IPS DF 4.7 (cell line): Measurements from ENCODE around the gene CCDC102A.
"Not testable (repeated sequence)": the region's sequence is repeated elsewhere in the genome, so short reads cannot be mapped to it uniquely, and the experiment has no call there.

Experiments
- DNase-seq: peaks from one replicate; pipeline ENCODE4 v3.0.0-alpha.2; 2013; ENCODE audit warnings: low spot score; ENCODE audit errors: extremely low read depth

Gene CCDC102A

DNA sequence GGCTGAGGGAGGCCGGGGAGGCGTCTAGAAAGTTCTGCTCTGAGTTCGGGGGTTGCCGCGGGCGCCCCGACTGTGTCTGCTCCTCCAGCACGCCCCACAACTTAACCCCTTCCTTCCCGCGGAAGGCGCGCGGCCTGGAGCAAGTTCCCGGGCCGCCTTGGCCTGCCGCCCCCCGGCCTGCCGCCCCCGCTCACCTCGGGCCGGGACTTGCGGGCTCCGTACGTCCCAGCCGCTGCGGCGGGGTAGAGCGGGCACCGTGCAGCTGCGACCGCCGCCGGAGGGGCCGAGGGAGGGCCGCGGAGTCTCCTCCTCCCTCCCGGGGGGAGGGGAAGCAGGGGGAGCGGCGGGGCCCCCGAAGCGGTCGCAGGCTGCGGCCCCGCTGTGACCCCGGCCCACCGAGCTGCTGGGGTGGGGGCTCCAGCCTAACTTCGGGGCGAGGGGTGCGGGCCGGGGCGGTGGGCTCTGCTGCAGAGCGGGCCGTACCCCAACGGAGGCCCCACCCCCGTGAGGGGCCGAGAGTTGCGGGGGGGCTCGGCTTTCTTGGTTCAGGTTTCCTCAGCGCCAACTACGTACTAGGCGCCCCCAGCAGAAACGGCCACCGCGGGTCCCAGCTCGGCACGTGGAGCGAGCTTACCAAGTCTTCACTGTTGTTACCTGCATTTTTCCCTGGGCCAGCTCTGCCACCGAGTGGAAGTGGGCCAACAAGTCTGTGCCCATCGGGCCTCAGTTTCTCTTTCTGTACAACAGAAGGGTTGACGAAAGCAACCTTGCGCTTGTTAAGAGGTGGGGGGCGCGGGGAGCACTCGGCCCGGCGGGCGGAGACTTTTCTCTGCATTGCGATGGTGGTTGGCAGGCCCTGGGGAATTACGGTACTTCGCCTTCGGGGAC is at the start of gene CCDC102A:
Gene CCDC102A (minus strand): TSS at position 266 of the 888 bp plus-strand sequence. CDS start 7,394 bp downstream, outside the sequence.
- DNase-seq, result no peak

DNA sequence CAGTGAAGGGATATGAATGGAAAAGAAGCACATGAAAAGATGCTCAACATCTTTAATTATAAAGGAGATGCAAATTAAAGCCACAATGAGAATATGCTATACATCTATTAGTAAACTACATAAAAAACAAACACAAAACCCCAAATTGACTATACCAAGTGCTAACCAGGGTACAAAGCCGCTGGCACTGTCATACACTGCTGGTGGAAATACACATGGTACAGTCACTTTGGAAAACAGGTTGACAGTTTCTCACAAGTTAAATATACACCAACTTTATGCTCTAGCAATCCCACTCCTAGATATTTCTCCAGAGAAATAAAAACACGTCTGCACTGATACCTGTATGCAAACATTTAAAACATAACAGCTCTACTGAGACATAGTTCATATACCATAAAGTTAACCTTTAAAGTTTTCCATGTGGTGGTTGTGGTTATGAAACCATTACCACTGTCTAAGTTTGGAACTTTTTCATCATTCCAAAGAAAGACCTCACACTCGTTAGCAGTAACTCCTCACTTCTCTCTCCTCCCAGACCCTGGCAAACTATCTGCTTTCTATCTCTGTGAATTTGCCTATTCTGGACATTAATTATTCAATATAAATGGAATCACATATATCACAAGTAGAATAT is 48.8 kb upstream of the CCDC102A start:
- no peak for DNase-seq

DNA sequence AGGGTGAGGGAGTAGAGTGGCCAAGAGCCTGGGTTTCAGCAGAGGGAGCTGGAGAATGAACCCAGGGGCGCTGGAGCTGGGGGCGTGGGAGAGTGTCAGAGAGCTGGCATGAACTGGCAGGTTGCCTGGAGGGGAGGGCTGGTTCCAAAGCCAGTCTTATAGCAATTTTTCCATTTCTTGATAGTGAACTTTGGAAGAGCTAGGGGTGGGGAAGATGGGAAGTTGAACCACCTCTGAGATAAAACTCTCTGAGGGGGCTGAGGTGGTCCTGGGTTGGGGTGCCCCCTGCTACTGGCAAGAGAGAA is 42.9 kb upstream of the CCDC102A start:
- DNase-seq, result no peak

DNA sequence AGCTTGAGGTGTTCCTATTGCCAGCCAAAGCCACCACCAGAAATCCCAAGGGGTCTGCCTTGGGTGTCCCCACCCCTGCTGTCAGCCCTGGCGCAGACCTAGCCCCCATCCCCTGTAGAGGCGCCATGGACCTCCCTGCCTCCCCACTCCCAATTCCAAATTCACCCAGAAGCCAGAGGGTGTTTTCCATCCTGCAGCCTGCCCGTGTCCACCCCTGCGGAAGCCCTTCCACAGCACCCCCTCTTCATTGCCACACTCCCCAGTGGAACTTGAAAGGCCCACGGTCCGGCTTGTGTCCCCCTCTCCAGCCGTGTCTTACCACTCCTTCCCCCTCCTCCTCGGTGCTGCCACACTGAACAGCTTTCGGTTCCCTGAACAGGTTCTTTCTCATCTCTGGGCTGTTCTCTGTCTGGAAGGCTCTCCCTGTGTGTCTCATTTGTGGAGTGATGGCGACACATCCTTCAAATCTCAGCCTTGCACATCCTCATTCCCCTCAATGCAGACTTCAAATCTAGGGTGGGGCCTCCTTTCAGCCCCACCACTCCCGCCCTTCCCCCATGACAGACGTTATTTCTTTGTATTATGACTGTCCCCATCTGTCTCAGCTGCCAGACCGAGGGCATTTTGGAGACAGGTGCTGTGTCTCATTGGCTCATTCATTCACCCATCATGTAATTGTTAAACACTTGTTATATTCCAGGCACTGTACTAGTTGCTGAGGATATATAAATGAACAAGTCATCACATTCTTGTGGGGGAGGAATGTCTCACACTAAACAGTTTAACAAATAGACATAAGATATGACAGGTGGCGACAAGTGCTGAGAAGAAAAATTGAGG is 42.4 kb upstream of the CCDC102A start:
- no peak for DNase-seq

DNA sequence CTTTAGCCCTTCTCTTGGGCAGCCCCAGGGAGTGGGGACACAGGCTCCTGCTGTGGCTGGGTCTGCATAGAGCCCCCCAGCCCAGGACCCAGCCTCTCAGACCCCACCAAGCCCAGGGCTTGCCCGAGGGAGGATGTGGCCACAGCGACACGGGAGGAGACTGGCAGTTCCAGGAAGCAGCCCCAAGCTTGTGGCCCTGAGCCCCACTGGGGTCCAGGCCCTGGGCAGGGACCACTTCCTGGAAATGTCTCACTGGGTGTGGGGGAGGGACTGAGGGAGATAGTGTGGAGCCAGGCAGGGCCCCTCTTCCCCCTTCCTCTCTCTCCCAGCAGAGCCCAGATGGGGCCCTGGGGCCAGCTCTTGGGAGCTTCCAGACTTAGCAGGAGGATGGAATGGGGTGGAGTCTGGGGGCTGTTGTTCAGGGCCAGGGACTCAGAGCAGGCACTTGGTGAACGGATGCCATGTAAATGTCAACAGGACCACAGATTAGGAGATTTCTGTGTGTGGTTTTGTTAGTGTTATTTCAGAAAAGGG is 41.4 kb upstream of the CCDC102A start:
- no peak for DNase-seq

DNA sequence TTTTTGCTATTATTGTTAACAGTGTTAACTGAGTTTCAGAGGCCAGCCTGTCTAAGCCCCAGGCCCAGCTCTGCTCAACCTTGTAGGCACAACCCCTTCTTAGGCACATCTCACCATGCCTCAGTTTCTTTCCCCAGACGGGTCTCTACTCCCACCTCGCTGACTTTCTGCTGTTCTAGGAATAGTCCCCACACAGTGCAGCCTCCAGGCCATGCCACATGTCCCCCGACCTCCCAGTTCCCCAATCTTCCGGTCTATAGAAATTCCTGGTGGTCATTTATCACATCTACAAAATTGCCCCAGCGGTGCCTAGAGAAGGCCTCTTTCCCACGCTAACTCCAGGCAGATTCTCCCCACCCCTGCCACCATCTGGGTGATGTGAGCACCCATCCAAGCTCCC is 40.8 kb upstream of the CCDC102A start:
- DNase-seq, result no peak

DNA sequence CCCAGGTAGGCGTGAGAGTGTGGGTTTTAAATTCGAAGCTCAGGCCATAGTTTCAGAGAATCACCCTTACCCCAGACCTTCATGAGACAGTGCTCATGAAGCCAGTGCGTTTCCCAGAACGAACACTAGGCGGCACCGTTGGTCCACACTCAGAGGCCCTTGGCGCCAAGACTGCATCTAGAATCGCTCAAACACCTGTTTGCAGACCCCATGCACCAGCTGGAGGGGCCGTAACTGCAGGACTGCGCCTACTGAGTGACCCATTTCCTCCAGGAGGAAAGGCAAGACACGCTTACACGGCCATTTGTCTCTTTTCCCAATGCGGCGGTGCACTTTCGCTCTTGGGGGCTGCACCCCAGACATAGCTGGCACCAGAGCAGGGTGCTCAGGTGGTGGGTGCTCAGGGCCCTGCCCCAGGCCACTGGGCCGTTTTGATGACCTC is 40.1 kb upstream of the CCDC102A start:
- DNase-seq, result no peak

DNA sequence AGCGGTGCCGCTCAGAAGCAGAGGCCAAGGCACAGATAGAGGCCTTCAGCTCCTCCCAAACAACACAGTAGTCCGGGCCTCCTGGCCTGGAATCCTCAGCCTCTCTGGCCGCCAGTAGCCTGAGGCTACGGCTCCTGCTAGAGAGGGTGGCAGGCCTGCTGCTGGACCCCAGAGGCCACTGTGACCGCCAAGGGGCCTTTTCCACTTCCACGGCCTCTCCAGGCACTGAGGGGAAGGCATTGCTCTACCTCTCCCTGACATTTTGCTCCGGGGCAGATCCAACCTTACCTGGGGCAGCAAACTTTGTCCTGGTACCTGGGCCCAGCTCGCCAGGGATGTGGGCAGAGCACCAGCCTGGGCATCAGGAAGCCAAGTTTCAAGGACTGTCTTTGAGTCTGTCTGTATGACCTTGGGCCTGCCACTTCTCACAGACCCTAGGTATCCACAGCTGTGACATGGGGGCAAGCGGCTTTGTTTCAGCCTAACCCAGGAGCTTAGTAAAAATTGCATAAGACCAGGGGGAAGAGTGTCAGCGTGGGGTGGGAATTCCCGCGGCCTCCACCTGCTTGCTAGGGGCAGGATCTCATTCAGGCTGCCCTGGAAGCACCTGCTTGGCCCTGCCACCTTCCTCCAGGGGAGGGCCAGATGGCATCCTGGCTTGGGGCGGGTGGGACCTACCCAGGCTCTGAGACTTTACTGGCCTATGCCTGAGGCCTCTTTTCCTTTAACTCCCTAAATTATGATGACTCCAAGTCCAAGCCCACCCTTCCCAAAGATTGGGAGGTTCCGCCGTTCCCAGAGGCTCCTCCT is 39.3 kb upstream of the CCDC102A start:
- DNase-seq, result no peak

DNA sequence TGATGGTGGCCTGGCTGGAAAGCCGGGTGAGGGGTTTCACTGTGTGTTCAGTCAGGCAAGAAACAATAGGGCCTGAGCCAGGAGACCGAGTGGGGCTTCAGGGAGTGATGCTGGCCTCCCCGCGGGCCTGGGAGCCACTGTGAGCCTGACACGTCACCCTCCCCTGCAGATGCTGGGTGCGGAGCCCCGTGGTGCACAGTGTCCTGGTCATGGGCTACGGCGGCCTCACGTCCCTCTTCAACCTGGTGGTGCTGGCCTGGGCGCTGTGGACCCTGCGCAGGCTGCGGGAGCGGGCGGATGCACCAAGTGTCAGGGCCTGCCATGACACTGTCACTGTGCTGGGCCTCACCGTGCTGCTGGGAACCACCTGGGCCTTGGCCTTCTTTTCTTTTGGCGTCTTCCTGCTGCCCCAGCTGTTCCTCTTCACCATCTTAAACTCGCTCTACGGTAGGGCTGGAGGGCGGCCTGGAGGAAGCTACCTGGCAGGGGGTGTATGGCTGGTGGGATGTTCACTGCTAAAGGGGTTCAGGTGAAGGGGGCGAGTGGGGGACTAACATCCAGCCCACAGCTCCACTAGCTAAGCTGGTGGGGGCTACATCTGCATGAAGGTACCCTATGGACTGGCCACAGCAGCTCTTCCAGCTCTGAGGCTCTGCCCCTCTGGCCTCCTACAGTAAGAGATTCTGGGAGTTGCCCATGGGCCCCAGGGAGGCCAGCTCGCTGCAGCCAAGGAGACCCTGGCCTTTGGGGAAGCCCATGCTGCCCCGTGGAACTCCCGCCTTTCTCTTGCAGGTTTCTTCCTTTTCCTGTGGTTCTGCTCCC is 38.5 kb upstream of the CCDC102A start:
- DNase-seq, result no peak

DNA sequence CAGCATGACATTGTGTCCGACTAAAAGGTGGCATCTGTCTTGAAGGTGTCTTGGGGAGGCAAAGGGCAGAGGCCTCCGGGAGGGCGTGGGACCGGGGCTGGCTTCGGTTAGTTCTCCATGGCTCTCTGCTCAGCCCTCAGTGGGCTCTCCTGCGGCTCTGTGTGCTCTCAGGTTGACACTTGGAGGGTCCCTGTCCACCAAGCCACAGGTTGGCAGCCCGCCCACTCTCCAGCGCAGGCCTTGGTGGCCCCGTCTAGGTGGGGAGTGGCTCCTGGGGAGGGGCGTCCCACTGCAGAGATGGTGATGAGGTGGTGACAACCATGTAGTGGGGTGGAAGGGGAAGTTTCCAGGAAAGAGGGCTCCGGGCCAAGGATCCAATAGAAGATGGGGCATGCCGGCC is 37.7 kb upstream of the CCDC102A start:
- DNase-seq, result no peak

DNA sequence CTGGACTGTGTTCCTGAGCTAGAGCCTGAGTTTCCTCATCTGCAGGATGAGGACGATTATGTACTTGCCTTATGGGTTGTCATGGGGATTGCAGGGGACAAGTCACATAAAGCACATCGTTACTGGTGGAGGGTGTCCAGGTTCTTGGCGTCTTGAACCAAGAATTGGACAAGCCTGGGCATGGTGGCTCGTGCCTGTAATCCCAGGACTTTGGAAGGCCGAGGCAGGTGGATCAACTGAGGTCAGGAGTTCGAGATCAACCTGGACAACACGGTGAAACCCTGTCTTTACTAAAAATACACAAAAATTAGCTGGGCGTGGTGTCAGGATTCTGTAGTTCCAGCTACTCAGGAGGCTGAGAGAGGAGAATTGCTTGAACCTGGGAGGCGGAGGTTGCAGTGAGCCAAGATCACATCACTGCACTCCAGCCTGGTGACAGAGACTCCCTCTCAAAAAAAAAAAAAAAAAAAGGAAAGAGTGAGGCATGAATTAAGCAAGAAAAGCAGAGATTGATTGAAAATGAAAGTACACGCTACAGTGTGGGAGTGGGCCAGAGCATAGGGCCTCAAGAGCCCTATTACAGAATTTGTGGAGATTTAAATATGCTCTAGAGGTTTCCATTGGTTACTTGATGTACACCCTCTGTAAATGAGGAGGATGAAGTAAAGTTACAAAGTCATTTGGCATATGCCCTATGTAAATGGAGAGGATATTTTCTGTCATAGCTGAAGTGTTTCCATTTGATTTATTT is 36.8 kb upstream of the CCDC102A start:
- DNase-seq, result no peak

DNA sequence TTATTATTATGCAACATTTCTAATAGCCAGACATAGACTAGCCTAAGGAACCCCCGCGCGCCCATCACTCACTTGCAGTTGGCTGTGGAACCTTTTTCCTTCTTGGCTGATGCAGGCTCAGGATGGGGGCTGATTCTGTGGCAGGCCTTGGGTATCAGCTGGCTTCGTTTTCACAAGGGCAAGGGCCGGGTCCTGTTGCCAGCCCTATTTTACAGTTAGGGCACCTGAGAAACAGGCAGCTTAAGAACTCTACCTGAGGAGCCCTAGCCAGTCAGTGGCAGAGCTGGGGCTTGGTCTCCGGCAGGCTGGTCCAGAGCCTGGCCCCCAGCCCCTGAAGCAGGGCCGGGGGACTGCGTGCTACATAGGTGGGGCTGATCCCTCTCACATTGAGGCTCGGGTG is 34.7 kb upstream of the CCDC102A start:
- no peak for DNase-seq

DNA sequence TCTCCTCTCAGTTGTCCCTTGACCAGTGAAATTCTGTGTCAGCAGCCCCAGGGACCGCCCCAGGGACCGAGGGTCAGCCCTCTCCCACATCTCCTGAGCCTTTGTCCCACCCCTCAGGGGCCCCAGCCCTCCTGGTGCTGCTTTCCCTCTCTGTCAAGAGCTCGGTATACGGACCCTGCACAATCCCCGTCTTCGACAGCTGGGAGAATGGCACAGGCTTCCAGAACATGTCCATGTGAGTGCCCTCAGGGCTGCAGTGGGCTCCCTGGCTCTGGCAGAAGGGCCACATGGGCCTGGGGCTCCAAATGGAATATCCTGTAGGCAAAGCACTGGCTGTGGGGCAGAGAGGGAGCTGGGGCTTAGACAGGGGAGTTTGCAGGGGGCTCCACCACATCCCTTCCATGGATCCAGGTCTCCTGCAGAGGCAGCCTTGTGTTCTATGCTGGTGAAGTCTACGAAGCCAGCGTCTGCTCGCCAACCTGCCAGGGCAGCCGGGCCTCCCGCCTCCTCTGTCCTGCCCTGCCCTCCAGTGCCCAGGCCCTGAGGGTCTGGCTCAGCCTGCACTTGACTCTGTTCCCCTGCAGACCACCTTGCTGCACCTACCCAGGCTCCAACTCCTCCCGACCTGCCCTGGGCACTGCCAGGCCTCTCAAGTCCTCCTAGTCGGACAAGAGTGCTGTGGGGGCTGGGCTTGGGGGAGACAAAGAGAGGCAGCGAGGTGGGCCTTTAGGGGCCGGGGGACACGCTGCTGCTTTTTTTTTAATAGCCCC is 34.1 kb upstream of the CCDC102A start:
- no peak for DNase-seq

DNA sequence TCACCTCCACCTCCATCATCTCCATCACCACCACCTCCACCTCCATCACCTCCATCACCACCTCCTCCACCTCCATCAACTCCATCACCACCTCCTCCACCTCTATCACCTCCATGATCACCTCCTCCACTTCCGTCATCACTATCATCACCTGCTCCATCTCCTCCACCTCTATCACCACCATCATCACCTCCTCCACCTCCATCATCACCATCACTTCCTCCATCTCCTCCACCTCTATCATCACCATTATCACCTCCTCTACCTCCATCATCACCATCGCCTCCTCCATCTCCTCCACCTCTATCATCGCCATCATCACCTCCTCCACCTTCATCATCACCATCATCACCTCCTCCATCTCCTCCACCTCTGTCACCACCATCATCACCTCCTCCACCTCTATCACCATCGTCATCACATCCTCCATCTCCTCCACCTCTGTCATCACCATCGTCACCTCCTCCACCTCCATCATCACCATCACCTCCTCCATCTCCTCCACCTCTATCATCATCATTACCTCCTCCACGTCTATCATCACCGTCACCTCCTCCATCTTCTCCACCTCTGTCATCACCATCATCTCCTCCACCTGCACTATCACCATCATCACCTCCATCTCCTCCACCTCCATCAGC is 33.1 kb upstream of the CCDC102A start:
- DNase-seq, result no peak

DNA sequence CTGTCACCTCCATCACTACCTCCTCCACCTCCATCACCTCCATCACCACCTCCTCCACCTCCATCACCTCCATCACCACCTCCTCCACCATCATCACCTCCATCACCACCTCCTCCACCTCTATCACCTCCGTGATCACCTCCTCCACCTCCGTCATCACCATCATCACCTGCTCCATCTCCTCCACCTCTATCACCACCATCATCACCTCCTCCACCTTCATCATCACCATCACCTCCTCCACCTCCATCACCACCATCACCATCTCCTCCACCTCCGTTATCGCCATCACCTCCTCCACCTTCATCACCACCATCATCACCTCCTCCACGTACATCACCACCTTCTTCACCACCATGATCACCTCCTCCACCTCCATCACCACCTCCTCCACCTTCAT is 32.4 kb upstream of the CCDC102A start:
- DNase-seq, result not testable (repeated sequence)

DNA sequence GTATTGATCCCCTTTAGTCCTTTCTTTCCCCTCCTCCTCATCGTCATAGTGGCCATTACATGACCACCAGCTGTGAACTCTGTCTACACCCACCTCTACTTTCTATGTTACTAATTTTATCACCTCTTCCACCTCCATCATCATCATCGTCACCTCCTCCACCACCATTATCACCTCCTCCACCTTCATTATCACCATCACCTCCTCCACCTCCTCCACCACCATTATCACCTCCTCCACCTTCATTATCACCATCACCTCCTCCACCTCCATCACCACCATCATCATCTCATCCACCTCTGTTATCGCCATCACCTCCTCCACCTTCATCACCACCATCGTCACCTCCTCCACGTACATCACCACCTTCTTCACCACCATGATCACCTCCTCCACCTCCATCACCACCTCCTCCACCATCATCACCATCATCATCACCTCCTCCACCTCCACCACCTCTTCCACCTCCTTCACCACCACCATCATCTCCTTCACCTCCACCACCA is 31.9 kb upstream of the CCDC102A start:
- no peak for DNase-seq

DNA sequence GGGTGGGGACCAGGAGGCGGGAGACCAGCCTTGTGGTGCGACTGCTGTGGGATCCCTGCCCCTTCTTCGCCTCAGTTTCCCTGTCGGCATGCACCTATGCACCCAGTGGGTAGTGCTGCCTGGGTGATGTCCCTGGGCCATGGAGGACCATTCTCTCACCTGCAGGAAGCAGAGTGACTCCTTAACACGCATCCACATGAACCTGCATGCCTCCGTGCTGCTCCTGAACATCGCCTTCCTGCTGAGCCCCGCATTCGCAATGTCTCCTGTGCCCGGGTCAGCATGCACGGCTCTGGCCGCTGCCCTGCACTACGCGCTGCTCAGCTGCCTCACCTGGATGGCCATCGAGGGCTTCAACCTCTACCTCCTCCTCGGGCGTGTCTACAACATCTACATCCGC is 31.3 kb upstream of the CCDC102A start:
- no peak for DNase-seq

DNA sequence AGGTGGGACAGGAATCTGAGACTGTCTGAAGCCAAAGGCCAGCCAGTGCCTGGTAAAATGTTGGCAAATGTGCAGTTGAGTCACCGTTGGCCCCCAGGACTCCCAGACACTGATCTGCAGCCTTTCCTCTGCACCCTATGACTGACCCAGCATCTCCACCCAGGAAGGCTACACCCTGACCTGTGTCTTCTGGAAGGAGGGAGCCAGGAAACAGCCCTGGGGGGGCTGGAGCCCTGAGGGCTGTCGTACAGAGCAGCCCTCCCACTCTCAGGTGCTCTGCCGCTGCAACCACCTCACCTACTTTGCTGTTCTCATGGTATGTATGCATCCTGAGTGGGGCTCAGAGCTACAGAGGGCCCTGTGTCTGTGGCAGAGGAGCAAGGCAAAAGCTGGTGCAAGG is 30.1 kb upstream of the CCDC102A start:
- DNase-seq, result no peak
